ENCODE data around the gene CES2. TPM values are rescaled to one million over a fixed set of nuclear protein-coding genes. Genes with fewer than 3 reads are reported as not detected.
A peak's percentile ranks its signal among the peaks of the same experiment; 100 is the strongest.

Gene CES2
- total and polyA plus RNA-seq, 10 of the 15 experiments (the other 5 are each of a cell fraction or from before 2014, with no cell fraction given): 1.6 to 33.7 (median 21.0) TPM

GRCh38 chr16:66953462-66954096 is 18.3 kb downstream of the CES2 start:
- H3K4me3 ChIP-seq: no peak overlapping the region
- BruUV-seq (replicated peaks): no TSS peak
- H3K27me3 ChIP-seq (replicated peaks in 1 of 2; ENCODE audit: control insufficient read depth in 2 of 2, insufficient read depth in 2 of 2, low read length in 1 of 2): no peaks in the 10 kb centered on the region
- H4K20me1 ChIP-seq (ENCODE audit: control insufficient read depth, insufficient read depth): no peaks in the 10 kb centered on the region
- ChIA-PET SMC1A (ENCODE audit: uncharacterized antibody, unreplicated experiment) (interaction anchor here (0.6 to 1.7 kb wide), 7 partner anchors 22 to 215 kb away, joined by 3 to 7 read pairs (median 4); no protein-coding TSS in a partner anchor), POLR2A (interaction anchor here (0.6 to 0.9 kb wide), 3 partner anchors 76 to 517 kb away, joined by 3 to 4 read pairs (median 4); no protein-coding TSS in a partner anchor), RAD21 (ENCODE audit: unreplicated experiment) (interaction anchor here (0.6 to 1.6 kb wide), 6 partner anchors 22 to 313 kb away, joined by 4 to 9 read pairs (median 4); no protein-coding TSS in a partner anchor), CTCF (interaction anchor here (0.6 to 2.8 kb wide), 32 partner anchors 8 to 446 kb away, joined by 3 to 14 read pairs (median 4); partner anchors contain the start of genes EXOC3L1, FBXL8 and TRADD)
- peak overlapping the region; percentile 62; the same call in 1 of the 2 replicates for H2AFZ ChIP-seq (ENCODE audit: control insufficient read depth, low read depth, low read length)
- 48% methylated on average over 10 of the region's 10 CpGs for WGBS (ENCODE audit: insufficient coverage, insufficient replicate concordance, low lambda C conversion rate, missing lambda C conversion rate)
- peaks cover 11% of the 10 kb centered on the region for H3K4me1 ChIP-seq (ENCODE audit: control insufficient read depth, insufficient read depth, low read length)
- DNase-seq (ENCODE audit: low read depth, low spot score) (no peak), ATAC-seq (no peak), FAIRE-seq (no peak)
- in situ Hi-C loops (cut with MboI): no loop called here
- no peaks in the 10 kb centered on the region for H3K9me3 ChIP-seq (replicated peaks; ENCODE audit: control insufficient read depth, insufficient read depth, low read length)
- H3K4me2 ChIP-seq (ENCODE audit: control insufficient read depth, insufficient read depth): no peak overlapping the region
- no peak overlapping the region for H3K27ac ChIP-seq (ENCODE audit: control insufficient read depth, insufficient read depth)
- intact Hi-C loops (cut with micrococcal nuclease; ENCODE audit: unreplicated experiment): loop anchor here (1.0 to 10.0 kb wide), 3 partner anchors 24 to 232 kb away; no protein-coding TSS in a partner anchor
- H3K79me2 ChIP-seq (ENCODE audit: control insufficient read depth, insufficient read depth, low read length): no peaks in the 10 kb centered on the region
- H3K9ac ChIP-seq (ENCODE audit: control insufficient read depth, insufficient read depth, low read length): no peak overlapping the region
- no peaks in the 10 kb centered on the region for H3K36me3 ChIP-seq (ENCODE audit: control insufficient read depth in 2 of 2, insufficient read depth in 2 of 2, low read length in 1 of 2)
- TF ChIP-seq STAT3 (IDR thresholded peaks at IDR 0.05; ENCODE audit: low read depth, low read length) (no peak), MTA3 (IDR thresholded peaks at IDR 0.05; ENCODE audit: borderline replicate concordance, low read length) (no peak), MEF2B (IDR thresholded peaks at IDR 0.05; ENCODE audit: partially characterized antibody, poor library complexity, severe bottlenecking) (no peak), PAX5 (IDR thresholded peaks at IDR 0.05; ENCODE audit: borderline replicate concordance, low read depth, low read length) (no peak), HDAC6 (IDR thresholded peaks at IDR 0.05; ENCODE audit: unreplicated experiment) (no peak), FOXM1 (IDR thresholded peaks at IDR 0.05; ENCODE audit: low read depth, low read length) (no peak), CEBPZ (IDR thresholded peaks at IDR 0.05; ENCODE audit: low read depth, low read length) (no peak), ZNF384 (IDR thresholded peaks at IDR 0.05; ENCODE audit: borderline replicate concordance, low read depth, low read length) (no peak)
- TF ChIP-seq, protein P1, sequence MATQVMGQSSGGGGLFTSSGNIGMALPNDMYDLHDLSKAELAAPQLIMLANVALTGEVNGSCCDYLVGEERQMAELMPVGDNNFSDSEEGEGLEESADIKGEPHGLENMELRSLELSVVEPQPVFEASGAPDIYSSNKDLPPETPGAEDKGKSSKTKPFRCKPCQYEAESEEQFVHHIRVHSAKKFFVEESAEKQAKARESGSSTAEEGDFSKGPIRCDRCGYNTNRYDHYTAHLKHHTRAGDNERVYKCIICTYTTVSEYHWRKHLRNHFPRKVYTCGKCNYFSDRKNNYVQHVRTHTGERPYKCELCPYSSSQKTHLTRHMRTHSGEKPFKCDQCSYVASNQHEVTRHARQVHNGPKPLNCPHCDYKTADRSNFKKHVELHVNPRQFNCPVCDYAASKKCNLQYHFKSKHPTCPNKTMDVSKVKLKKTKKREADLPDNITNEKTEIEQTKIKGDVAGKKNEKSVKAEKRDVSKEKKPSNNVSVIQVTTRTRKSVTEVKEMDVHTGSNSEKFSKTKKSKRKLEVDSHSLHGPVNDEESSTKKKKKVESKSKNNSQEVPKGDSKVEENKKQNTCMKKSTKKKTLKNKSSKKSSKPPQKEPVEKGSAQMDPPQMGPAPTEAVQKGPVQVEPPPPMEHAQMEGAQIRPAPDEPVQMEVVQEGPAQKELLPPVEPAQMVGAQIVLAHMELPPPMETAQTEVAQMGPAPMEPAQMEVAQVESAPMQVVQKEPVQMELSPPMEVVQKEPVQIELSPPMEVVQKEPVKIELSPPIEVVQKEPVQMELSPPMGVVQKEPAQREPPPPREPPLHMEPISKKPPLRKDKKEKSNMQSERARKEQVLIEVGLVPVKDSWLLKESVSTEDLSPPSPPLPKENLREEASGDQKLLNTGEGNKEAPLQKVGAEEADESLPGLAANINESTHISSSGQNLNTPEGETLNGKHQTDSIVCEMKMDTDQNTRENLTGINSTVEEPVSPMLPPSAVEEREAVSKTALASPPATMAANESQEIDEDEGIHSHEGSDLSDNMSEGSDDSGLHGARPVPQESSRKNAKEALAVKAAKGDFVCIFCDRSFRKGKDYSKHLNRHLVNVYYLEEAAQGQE (IDR thresholded peaks at IDR 0.05; ENCODE audit: low read depth, low read length): no peak
- TF ChIP-seq, protein P2, sequence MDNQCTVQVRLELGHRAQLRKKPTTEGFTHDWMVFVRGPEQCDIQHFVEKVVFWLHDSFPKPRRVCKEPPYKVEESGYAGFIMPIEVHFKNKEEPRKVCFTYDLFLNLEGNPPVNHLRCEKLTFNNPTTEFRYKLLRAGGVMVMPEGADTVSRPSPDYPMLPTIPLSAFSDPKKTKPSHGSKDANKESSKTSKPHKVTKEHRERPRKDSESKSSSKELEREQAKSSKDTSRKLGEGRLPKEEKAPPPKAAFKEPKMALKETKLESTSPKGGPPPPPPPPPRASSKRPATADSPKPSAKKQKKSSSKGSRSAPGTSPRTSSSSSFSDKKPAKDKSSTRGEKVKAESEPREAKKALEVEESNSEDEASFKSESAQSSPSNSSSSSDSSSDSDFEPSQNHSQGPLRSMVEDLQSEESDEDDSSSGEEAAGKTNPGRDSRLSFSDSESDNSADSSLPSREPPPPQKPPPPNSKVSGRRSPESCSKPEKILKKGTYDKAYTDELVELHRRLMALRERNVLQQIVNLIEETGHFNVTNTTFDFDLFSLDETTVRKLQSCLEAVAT (IDR thresholded peaks at IDR 0.05): no peak
